Stimulated activated CD8-positive, alpha-beta memory T cell treated with anti-CD3 and anti-CD28 coated beads, Interleukin-15, amount 100 ng/mL, for 4 hours (primary cell): Measurements from ENCODE around the gene CCNJL.

Source experiments
- DNase-seq, 2 donors: peaks; one replicate each; pipeline ENCODE4 v3.0.0-alpha.2; 2020; ENCODE audit warnings: low read depth in 2 of 2

The CCNJL gene

GRCh38 chr5:160290751-160291150, 21.6 kb downstream of the CCNJL start:
- DNase-seq, result no peak

DNA sequence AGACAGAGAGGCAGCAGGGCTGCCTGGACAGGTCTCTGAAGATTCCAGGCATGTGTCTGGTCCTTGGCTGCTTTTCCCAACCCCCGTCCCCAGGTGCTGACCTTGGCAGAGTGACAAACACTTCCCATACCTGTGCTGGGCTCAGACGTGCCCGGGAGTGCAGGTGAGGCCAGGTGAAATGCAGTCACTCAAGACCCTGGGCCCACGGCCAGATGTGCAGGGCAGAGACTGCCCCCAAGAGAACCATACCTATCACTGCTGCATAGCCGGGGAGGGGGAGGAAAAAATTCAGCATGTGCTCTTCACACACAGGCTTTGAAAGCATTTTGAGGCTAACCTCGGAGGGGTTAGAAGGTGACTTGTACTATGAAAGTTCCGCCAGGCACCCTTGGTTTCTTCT, 22.6 kb downstream of the CCNJL start:
- DNase-seq, result no peak

DNA sequence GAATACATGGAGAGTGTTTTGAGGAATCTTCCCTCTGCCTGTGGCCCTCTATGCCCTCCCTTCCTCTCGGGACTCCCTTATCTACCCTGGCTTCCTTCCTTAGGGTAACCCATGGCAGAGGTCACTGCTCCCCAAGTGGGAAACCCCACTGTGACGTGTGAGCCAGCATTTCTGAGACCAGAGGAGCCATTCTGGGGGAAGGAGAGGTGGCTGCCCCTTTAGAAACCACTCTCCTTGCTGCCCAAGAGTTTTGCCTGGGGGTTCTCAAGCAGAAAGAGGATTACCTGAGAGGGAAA, 23.1 kb downstream of the CCNJL start:
- DNase-seq, result no peak

- DNase-seq, result no peak
Observed at GRCh38 chr5:160287378-160288051, 24.8 kb downstream of the CCNJL start.

GRCh38 chr5:160286947-160287346, 25.4 kb downstream of the CCNJL start:
- DNase-seq, result no peak

GRCh38 chr5:160285316-160285715, 27.0 kb downstream of the CCNJL start:
- no peak for DNase-seq

DNA sequence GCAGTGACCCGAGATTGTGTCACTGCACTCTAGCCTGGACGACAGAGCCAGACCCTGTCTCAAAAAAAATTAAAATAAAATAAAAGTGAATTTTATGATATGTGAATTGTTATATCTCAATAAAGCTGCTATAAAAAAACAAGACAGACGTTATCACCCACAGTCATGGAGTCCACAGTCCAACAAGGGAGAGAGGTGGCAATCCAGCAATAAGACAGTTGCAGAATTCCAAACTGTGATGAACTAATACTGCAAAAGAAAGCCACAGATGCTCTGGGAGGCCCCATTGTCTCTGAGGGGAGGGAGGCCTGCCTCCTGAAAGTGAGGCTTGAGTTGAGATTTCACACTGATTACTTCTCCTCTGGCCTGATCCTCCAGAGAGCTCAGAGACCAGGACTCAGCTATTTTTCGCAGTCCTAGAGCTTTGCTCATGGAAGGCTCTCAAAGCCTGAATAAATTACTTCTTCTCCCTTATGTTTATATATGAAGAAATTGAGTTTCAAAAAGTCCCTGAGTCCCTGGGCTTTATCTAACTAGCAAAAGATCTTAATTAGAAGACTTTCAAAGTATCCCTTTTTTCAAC, 28.0 kb downstream of the CCNJL start:
- DNase-seq, result no peak

GRCh38 chr5:160281275-160281674, 31.1 kb downstream of the CCNJL start:
- DNase-seq, result no peak

DNA sequence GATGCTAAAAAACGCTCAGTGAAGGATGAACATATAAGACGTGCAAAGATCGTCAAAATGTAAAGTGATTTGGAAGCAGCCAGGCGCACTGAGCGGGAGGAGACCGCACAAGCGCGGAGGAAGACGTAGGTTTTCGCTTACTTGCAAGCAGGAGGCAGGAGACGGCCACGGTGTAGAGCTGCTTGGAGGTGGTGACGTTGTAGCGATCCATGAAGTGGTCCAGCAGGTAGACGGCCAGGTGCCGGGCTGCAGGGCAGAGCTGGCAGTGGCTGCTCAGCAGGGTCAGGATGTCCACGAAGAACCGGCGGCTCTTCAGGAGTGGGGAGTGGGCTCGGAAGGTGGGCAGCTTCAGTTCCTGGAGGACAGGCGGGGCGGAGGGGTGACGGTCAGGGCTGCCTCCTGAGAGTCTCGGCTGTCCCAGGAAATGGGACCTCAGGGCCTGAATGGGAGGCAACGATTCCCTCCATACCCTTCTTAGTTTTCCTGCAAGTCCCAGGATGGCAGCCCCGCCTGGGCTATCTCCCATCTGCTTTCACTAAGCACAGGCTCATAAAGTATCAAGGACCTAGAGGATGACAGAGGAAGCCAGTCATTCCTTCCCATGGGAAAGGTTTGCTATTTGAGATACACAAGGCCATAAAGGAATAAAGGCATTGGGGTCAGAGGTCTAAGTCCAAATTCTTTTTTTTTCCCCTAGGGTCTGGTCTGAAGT, 31.8 kb downstream of the CCNJL start:
- DNase-seq, result no peak

DNA sequence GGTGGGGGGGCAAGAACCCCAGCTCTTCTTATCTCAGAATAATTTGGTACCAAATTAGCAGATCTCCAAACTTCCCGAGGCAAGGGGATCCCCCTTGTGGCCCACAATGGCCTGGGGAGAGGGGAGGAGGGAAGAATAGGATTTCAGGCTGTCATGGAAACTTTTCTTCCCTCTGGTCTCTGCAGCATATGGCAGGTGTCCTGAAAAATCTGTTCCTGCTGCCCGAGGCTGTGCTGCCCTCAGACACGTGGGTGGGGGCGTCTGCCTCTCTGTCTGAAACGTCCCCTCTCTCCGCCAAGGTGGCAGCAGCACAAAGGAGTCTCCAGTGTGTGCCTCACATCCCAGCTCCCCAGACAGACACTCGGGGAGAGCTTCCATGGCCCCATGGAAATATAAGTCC, 34.0 kb downstream of the CCNJL start:
- no peak for DNase-seq

GRCh38 chr5:160274483-160274931, 37.9 kb downstream of the CCNJL start:
- no peak for DNase-seq

GRCh38 chr5:160272889-160273288, 39.5 kb downstream of the CCNJL start:
- no peak for DNase-seq

DNA sequence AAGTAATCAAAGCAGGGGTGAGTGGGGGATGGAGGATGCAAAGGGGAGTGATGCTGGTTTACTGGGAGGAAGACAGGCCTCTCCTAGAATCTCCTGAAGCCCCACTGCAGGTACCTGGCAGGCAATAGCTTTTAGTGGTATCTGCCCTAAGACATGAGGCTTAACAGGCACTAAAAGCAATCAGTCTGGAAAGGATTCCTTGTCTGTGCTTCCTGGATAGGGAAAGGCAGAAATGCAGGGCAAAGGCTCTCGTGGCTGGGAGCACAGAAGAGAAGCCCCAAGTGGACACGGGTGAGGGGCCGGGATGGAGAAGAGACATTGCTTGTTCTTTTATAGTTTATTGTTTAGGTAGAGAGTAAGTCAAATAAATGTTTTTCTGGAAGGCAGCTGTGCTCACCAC, 40.1 kb downstream of the CCNJL start:
- no peak for DNase-seq

DNA sequence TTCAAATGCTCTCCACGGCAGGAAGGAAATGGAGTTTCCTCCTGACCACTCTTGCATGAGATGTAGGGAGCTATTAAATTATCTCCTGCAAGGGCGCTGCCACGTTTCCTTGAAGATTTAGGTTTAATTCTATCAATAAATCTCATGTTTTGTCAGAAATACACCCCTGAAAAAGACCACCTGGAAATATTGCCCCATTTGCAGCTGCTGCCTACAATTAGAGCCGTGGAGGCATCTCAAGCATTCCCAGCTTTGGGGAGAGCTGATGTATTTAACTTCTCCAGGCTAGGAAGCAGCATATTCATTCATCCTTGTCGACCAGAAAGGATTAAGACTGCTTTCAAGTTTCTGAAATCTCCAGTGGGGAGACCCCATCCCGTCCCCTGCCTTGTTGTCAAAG, 40.5 kb downstream of the CCNJL start:
- DNase-seq, result no peak

DNA sequence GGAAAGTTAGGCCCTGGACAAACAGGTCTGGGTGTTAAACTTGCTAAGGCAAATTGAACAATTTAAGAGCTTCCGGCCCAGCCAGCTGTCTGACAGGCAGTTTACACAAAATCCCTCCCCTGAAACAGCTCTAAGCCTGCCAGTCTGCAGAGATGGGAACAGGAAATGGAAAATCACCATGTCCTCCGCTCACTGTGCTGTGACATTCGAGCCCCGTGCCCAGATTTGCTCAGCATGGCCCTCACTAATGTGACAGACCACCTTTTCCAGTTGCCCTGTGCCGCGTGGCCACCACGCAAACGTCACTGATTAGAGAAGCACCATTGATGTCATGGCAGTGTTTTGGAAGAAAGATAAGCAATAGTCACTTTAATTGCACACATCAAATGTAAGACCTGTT, 41.0 kb downstream of the CCNJL start:
- no peak for DNase-seq

DNA sequence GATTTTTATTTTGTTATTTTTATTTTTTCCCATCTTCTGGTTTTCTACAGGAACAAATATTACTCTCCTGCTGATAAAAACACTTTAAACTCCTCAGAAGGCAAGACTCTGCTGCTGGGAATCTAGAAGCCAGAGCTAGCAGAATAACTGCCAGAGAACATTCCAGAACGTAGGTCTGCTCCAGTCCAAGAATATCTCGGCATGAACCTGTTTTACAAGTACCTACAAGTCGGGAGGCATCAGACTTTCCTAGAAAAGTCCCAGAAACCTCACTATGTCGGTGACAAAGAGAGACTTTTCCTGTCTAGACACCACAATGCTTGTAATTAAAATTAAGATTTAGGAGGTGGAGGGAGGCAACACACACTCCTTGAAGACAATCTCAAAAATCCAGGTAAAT, 41.7 kb downstream of the CCNJL start:
- no peak for DNase-seq

DNA sequence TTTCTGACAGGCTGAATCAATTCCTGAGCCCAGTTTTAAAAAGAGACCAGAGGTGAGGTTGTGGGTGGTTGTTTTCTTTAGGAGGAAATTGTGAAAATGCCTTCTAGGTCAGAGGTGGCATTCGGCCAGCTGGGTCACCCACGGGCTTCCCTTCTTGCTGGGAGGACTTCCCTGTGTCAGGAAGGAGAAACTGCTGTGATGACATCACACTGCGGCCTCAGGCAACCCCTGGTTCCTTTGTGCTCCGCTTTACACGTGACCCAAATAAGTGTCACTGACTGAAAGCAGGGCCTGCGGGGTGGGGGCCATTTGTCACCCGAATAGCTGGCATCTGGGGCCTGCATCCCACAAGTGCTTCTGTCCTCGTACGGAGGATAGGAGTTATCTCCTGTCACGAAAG, 43.3 kb downstream of the CCNJL start:
- no peak for DNase-seq

GRCh38 chr5:160268121-160268520, 44.2 kb downstream of the CCNJL start:
- no peak for DNase-seq

DNA sequence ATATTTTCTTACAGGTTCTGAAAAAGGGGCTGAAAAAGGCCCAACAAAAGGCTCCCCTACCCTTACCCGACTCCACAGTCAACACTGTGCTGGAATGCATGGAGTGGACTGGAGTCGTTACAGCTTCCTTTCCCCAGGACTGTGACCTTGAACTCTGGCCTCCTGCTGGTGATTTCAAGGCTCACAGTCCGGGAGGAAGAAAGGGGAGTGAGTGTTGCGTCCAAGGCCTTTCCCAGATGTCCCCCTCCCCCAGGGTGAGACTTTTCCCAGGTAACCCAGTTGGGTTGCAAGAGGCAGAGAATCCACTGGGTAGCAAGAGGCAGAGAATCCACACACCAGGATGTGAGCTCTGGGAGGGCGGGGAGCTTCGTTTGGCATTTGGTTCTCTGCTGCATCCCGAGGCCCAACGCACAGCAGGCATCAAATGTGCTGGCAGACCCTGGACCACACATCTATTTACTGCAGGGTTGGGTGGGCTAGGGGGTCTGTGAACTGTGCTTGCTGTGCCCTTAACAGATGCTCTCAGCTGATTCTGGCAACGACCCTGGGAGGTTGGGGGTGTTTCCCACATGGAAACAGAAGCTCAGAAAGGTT, 45.5 kb downstream of the CCNJL start:
- no peak for DNase-seq

DNA sequence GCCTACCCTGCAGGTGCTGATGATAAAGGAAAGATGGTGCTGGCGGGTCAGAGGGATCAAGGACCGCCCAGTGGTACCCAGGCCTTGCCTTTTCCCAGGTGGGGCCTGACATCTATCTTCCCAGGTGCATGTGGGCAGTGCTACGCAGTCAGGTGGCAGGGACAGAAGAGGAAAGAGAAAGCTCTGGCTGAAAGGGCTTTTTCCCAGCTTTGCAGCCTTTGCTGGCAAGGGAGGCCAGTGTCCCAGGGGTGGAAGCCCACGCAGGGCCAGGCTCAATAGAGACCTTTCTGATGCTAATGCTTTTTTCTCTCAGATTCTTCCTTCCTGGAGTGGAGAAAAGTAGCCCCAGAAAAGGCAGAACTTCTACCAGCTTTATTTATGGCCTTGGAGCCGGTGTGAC, 46.3 kb downstream of the CCNJL start:
- no peak for DNase-seq

DNA sequence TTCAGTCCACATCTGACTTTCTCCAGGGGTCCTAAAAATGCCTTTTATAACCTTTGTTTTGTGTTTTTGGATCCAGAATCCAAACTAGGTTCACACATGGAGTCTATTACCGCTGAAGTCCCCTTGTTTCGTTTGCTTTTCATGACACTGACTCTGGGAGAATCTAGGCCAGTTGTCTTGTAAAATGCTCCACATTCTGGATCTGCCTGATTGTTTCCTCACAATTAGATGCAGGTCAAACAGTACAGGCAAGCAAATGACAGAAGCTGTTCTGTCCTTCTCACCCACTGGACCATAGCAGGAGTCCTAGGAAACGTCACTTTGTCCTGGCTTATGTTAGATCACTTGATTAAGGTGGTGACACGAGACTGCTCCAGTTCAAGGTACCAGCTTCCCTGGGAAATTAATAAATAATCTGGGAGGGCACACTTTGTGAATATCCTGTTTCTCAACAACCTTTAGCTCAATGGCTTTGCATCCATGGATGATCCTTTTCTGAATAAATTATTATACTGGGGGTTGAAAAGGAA, 49.0 kb downstream of the CCNJL start:
- DNase-seq, result no peak

GRCh38 chr5:160262151-160263074, 50.0 kb downstream of the CCNJL start:
- DNase-seq, result no peak
